ENCODE measurements around the gene FILIP1L. TPM values are rescaled to one million over a fixed set of nuclear protein-coding genes. Genes with fewer than 3 reads are reported as not detected.

FILIP1L gene
- total RNA-seq, 1 experiment from 2014 or later = 4.3 TPM

GRCh38 chr3:100033903-100034471 lies 80.3 kb downstream of the FILIP1L start:
- BruUV-seq (replicated peaks) = no TSS peak
- CTCF ChIA-PET = no interaction called here
- DNase-seq (ENCODE audit: low spot score) = no peak
- H3K4me1 ChIP-seq (ENCODE audit: insufficient read depth, low read length, poor library complexity, severe bottlenecking) = no peaks in the 10 kb centered on the region
- intact Hi-C loops (cut with micrococcal nuclease; ENCODE audit: unreplicated experiment) = no loop called here
- H3K4me3 ChIP-seq (ENCODE audit: low read depth, low read length, poor library complexity, severe bottlenecking) = no peak overlapping the region
- no peak overlapping the region for H3K27ac ChIP-seq (ENCODE audit: low read depth, low read length, poor library complexity, severe bottlenecking)
- POLR2A ChIA-PET (ENCODE audit: low non-redundant PET) = no interaction called here
- no peaks in the 10 kb centered on the region for H3K9me3 ChIP-seq (ENCODE audit: low read depth, low read length, poor library complexity, severe bottlenecking)
- no peaks in the 10 kb centered on the region for H3K36me3 ChIP-seq (ENCODE audit: insufficient read depth, low read length, poor library complexity, severe bottlenecking)
- TF ChIP-seq, protein P1, sequence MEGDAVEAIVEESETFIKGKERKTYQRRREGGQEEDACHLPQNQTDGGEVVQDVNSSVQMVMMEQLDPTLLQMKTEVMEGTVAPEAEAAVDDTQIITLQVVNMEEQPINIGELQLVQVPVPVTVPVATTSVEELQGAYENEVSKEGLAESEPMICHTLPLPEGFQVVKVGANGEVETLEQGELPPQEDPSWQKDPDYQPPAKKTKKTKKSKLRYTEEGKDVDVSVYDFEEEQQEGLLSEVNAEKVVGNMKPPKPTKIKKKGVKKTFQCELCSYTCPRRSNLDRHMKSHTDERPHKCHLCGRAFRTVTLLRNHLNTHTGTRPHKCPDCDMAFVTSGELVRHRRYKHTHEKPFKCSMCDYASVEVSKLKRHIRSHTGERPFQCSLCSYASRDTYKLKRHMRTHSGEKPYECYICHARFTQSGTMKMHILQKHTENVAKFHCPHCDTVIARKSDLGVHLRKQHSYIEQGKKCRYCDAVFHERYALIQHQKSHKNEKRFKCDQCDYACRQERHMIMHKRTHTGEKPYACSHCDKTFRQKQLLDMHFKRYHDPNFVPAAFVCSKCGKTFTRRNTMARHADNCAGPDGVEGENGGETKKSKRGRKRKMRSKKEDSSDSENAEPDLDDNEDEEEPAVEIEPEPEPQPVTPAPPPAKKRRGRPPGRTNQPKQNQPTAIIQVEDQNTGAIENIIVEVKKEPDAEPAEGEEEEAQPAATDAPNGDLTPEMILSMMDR (conservative IDR thresholded peaks at IDR 0.05; ENCODE audit: low read depth, low read length) = no peak
- no peak for TF ChIP-seq EZH2 (IDR thresholded peaks at IDR 0.05; ENCODE audit: borderline replicate concordance, low read depth, low read length, poor library complexity, severe bottlenecking)
- no peaks in the 10 kb centered on the region for H3K27me3 ChIP-seq (replicated peaks; ENCODE audit: insufficient read depth, low read depth, low read length, poor library complexity)

GRCh38 chr3:100033184-100033583 lies 81.1 kb downstream of the FILIP1L start:
- ChIA-PET POLR2A (ENCODE audit: low non-redundant PET) (no interaction called here), CTCF (no interaction called here)
- H3K27me3 ChIP-seq (replicated peaks; ENCODE audit: insufficient read depth, low read depth, low read length, poor library complexity) = no peaks in the 10 kb centered on the region
- H3K4me3 ChIP-seq (ENCODE audit: low read depth, low read length, poor library complexity, severe bottlenecking) = no peak overlapping the region
- no peak overlapping the region for H3K27ac ChIP-seq (ENCODE audit: low read depth, low read length, poor library complexity, severe bottlenecking)
- H3K9me3 ChIP-seq (ENCODE audit: low read depth, low read length, poor library complexity, severe bottlenecking) = no peaks in the 10 kb centered on the region
- no peaks in the 10 kb centered on the region for H3K4me1 ChIP-seq (ENCODE audit: insufficient read depth, low read length, poor library complexity, severe bottlenecking)
- intact Hi-C loops (cut with micrococcal nuclease; ENCODE audit: unreplicated experiment) = no loop called here
- no peak for DNase-seq (ENCODE audit: low spot score)
- no TSS peak for BruUV-seq (replicated peaks)
- H3K36me3 ChIP-seq (ENCODE audit: insufficient read depth, low read length, poor library complexity, severe bottlenecking) = no peaks in the 10 kb centered on the region
- no peak for TF ChIP-seq EZH2 (IDR thresholded peaks at IDR 0.05; ENCODE audit: borderline replicate concordance, low read depth, low read length, poor library complexity, severe bottlenecking)
- TF ChIP-seq, protein P1 (conservative IDR thresholded peaks at IDR 0.05; ENCODE audit: low read depth, low read length) = no peak

GRCh38 chr3:100032243-100032642 lies 82.1 kb downstream of the FILIP1L start:
- TF ChIP-seq, protein P1 (conservative IDR thresholded peaks at IDR 0.05; ENCODE audit: low read depth, low read length) = no peak
- TF ChIP-seq EZH2 (IDR thresholded peaks at IDR 0.05; ENCODE audit: borderline replicate concordance, low read depth, low read length, poor library complexity, severe bottlenecking) = no peak
- CTCF ChIA-PET = interaction anchor here (1.0 kb wide), 1 partner anchor 222 kb away, joined by 3 read pairs; no protein-coding TSS in a partner anchor
- Histone ChIP-seq H3K27ac (ENCODE audit: low read depth, low read length, poor library complexity, severe bottlenecking) (no peak overlapping the region), H3K4me3 (ENCODE audit: low read depth, low read length, poor library complexity, severe bottlenecking) (no peak overlapping the region), H3K4me1 (ENCODE audit: insufficient read depth, low read length, poor library complexity, severe bottlenecking) (no peaks in the 10 kb centered on the region), H3K9me3 (ENCODE audit: low read depth, low read length, poor library complexity, severe bottlenecking) (no peaks in the 10 kb centered on the region), H3K27me3 (replicated peaks; ENCODE audit: insufficient read depth, low read depth, low read length, poor library complexity) (no peaks in the 10 kb centered on the region), H3K36me3 (ENCODE audit: insufficient read depth, low read length, poor library complexity, severe bottlenecking) (no peaks in the 10 kb centered on the region)
- BruUV-seq (replicated peaks) = no TSS peak
- POLR2A ChIA-PET (ENCODE audit: low non-redundant PET) = no interaction called here
- intact Hi-C loops (cut with micrococcal nuclease; ENCODE audit: unreplicated experiment) = no loop called here
- DNase-seq (ENCODE audit: low spot score) = no peak
